HepG2 (cell line): ENCODE results near the gene KCNK5. TPM values are rescaled to one million over a fixed set of nuclear protein-coding genes. Genes with fewer than 3 reads are reported as not detected.
A peak's percentile ranks its signal among the peaks of the same experiment; 100 is the strongest.

Experiments used
- ATAC-seq: fragments of 200-7000 bp; cut with Tn5 transposase; 3 replicates; pipeline ENCODE4 v1.9.1; 2020; ENCODE audit warnings: mild to moderate bottlenecking, moderate library complexity
- Bru-seq: library from RNA; stranded (reverse); fragments of 400-500 nt; gene quantifications from one replicate; lab custom pipeline; 2021; lab: Mats Ljungman, UMichigan
- BruChase-seq, 2 experiments: library from RNA; stranded (reverse); fragments of 400-500 nt; gene quantifications; one replicate each; lab custom pipeline; 2021; lab: Mats Ljungman, UMichigan
- BruUV-seq: library from RNA; stranded (reverse); fragments of 400-500 nt; replicated peaks from 2 replicates; lab custom pipeline; 2021; lab: Mats Ljungman, UMichigan
- CTCF ChIA-PET: fragments of 300-600 bp; formaldehyde crosslinking; extraction: SDS; loops from one replicate; lab custom pipeline; 2021; ENCODE audit warnings: low total read pairs, inconsistent platforms, low intra/inter-chr PET ratio; lab: Yijun Ruan, JAX
- POLR2A ChIA-PET: fragments of 350-600 bp; sonication (Branson Sonifier 250); formaldehyde crosslinking; loops from one replicate; lab custom pipeline; 2020; ENCODE audit warnings: antibody characterized with exemption, inconsistent platforms; lab: Yijun Ruan, JAX
- DNase-seq: peaks from one replicate; pipeline ENCODE4 v3.0.0-alpha.2; 2015; ENCODE audit warnings: low spot score
- FAIRE-seq: peaks from 3 replicates; lab custom pipeline; 2011; peaks lifted over from hg19 to GRCh38; lab: Jason Lieb, UNC
- H2AFZ ChIP-seq: one replicate; pipeline ENCODE4 v1.6.1; 2011; ENCODE audit warnings: low read length, inconsistent platforms
- H3K27ac ChIP-seq: fragments of 300-600 bp; 3 replicates; pipeline ENCODE4 v1.8.0; 2011; ENCODE audit warnings: mixed run types, mild to moderate bottlenecking, mixed read lengths, low read length, inconsistent platforms; ENCODE audit not compliant: insufficient read depth; ENCODE audit errors: extremely low read length
- H3K27me3 ChIP-seq, 2 experiments: fragments of 200-600 bp in 1 of 2; 2 replicates in 1 of 2; 3 replicates in 1 of 2; pipeline versions ENCODE4 v1.6.0 to v1.8.0; 2011; ENCODE audit warnings: low read length in 2 of 2, mild to moderate bottlenecking in 2 of 2, moderate library complexity in 2 of 2, inconsistent platforms in 1 of 2; ENCODE audit not compliant: insufficient read depth in 2 of 2, control insufficient read depth in 1 of 2
- H3K36me3 ChIP-seq, 2 experiments: fragments of 200-600 bp in 1 of 2; replicated peaks in 1 of 2; 2 replicates in 1 of 2; 3 replicates in 1 of 2; pipeline versions ENCODE4 v1.5.1 to v1.8.0; 2011; ENCODE audit warnings: low read length in 2 of 2, inconsistent platforms in 1 of 2; ENCODE audit not compliant: insufficient read depth in 2 of 2, control insufficient read depth in 1 of 2
- H3K4me1 ChIP-seq: 2 replicates; pipeline ENCODE4 v1.5.1; 2012; ENCODE audit warnings: low read length, inconsistent platforms; ENCODE audit not compliant: insufficient read depth
- H3K4me2 ChIP-seq: 2 replicates; pipeline ENCODE4 v1.6.0; 2011; ENCODE audit warnings: low read depth, low read length, inconsistent platforms
- H3K4me3 ChIP-seq, 3 experiments: fragments of 200-600 bp in 1 of 3; sonication (generic), shearing (Covaris generic) in 1 of 3; replicated peaks in 1 of 3; 2 replicates each; pipeline ENCODE4 v1.5.1; 2011 to 2016; ENCODE audit warnings: low read length in 3 of 3, inconsistent platforms in 2 of 3, low read depth in 2 of 3, mild to moderate bottlenecking in 2 of 3, control low read depth in 1 of 3, mixed read lengths in 1 of 3; ENCODE audit not compliant: insufficient read depth in 1 of 3
- H3K79me2 ChIP-seq: one replicate; pipeline ENCODE4 v1.6.1; 2011; ENCODE audit warnings: low read length, inconsistent platforms; ENCODE audit not compliant: insufficient read depth
- H3K9ac ChIP-seq: 2 replicates; pipeline ENCODE4 v1.6.0; 2011; ENCODE audit warnings: mild to moderate bottlenecking, low read depth, low read length, inconsistent platforms; ENCODE audit not compliant: insufficient read depth
- H3K9me3 ChIP-seq: 2 replicates; pipeline ENCODE4 v1.5.1; 2012; ENCODE audit warnings: mild to moderate bottlenecking, low read length
- H4K20me1 ChIP-seq: 2 replicates; pipeline ENCODE4 v1.6.0; 2011; ENCODE audit warnings: inconsistent platforms, mild to moderate bottlenecking, low read length, moderate library complexity; ENCODE audit not compliant: insufficient read depth
- NFATC3 ChIP-seq: sonication (generic); formaldehyde crosslinking; IDR thresholded peaks from 2 replicates; pipeline ENCODE4 v1.5.1; 2020; ENCODE audit warnings: mild to moderate bottlenecking, missing genetic modification reagents
- POLR2G ChIP-seq: fragments of 200-400 bp; formaldehyde crosslinking; IDR thresholded peaks from 2 replicates; pipeline ENCODE4 v1.6.1; 2018; ENCODE audit warnings: mild to moderate bottlenecking, low read depth, low read length, moderate library complexity
- RBM39 ChIP-seq: fragments of 200-400 bp; formaldehyde crosslinking; IDR thresholded peaks from one replicate; pipeline ENCODE4 v1.6.1; 2018; ENCODE audit warnings: antibody characterized with exemption, mild to moderate bottlenecking, low read depth, low read length; ENCODE audit not compliant: poor library complexity, severe bottlenecking
- TBP ChIP-seq: sonication (generic); formaldehyde crosslinking; IDR thresholded peaks from 2 replicates; pipeline ENCODE4 v1.5.0; 2020; ENCODE audit warnings: missing genetic modification reagents
- ZBTB1 ChIP-seq: sonication (generic); formaldehyde crosslinking; IDR thresholded peaks from 2 replicates; pipeline ENCODE4 v1.4.0; 2020; ENCODE audit warnings: missing genetic modification reagents, borderline replicate concordance
- ZNF205 ChIP-seq: IDR thresholded peaks from 2 replicates; pipeline ENCODE4 v1.6.1; 2018; ENCODE audit warnings: missing biosample characterization, missing genetic modification reagents
- whole genome bisulfite sequencing: methylation state at CpG from one replicate; pipeline ENCODE4 v1.1.6; 2017; ENCODE audit warnings: low lambda C conversion rate; 5-methylcytosine and 5-hydroxymethylcytosine counted together
- in situ Hi-C: cut with HindIII; loops from 2 replicates; pipeline ENCODE4 v1.10.0; 2017; ENCODE audit warnings: low pct_unique_long_range_greater_than_20kb; ENCODE audit not compliant: extremely low pct_ligation_motif_present
- intact Hi-C: fragments of 100-400 bp; cut with micrococcal nuclease; formaldehyde crosslinking; loops from one replicate; pipeline ENCODE4 v1.10.0; 2022; ENCODE audit not compliant: unreplicated experiment
- long read RNA-seq, 2 experiments: library from RNA in 1 of 2; library from polyadenylated mRNA in 1 of 2; stranded (forward) in 1 of 2; unstranded in 1 of 2; transcript quantifications; one replicate each; pipeline ENCODE4 v2.0.0, GENCODE V29; 2019 to 2022
- polyA minus RNA-seq, 3 experiments: library from RNA; depleted of rRNA, polyadenylated mRNA; stranded (reverse); fragments of >200 nt; gene quantifications; 2 replicates each; pipeline ENCODE4 v1.2.3, GENCODE V29; 2011; ENCODE audit warnings: low replicate concordance in 1 of 3
- polyA plus RNA-seq, 8 experiments: library from polyadenylated mRNA; depleted of rRNA in 3 of 8; stranded (reverse) in 7 of 8; unstranded in 1 of 8; fragments of >200 nt; fragmentation: Illumina TruSeq in 4 of 8; extraction: Trizol in 4 of 8; gene quantifications; 2 replicates each; pipeline versions ENCODE4 v1.2.1 to v1.2.3, GENCODE V29; 2011 to 2016; ENCODE audit warnings: low read depth in 4 of 8, missing spikeins in 1 of 8, mixed read lengths in 1 of 8; ENCODE audit not compliant: insufficient read depth in 1 of 8
- total RNA-seq, 5 experiments: library from RNA; depleted of rRNA; stranded (reverse); fragments of >200 nt; fragmentation: Illumina TruSeq; extraction: Trizol; gene quantifications; 2 replicates each; pipeline ENCODE4 v1.2.3, GENCODE V29; 2016; ENCODE audit warnings: low read depth in 1 of 5
- TF ChIP-seq, protein P1 (sequence below): IDR thresholded peaks from 2 replicates; pipeline ENCODE4 v1.6.1; 2016; ENCODE audit warnings: missing compliant biosample characterization, missing genetic modification reagents, borderline replicate concordance

Gene KCNK5, protein sequence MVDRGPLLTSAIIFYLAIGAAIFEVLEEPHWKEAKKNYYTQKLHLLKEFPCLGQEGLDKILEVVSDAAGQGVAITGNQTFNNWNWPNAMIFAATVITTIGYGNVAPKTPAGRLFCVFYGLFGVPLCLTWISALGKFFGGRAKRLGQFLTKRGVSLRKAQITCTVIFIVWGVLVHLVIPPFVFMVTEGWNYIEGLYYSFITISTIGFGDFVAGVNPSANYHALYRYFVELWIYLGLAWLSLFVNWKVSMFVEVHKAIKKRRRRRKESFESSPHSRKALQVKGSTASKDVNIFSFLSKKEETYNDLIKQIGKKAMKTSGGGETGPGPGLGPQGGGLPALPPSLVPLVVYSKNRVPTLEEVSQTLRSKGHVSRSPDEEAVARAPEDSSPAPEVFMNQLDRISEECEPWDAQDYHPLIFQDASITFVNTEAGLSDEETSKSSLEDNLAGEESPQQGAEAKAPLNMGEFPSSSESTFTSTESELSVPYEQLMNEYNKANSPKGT
- total RNA-seq (2016; rRNA removed; fragmentation: Illumina TruSeq; extraction: Trizol) (0.04 TPM in 1 of 2 replicates, not detected in the other), polyA plus RNA-seq (2011; rRNA removed) (0.03 TPM in 1 of 2 replicates, not detected in the other), polyA minus RNA-seq (2011; rRNA and poly(A)+ RNA removed; ENCODE audit: low replicate concordance) (9.6 TPM in 1 of 2 replicates, not detected in the other), Bru-seq, nascent RNA (percentile 15 among the genes with signal in this experiment), BruChase-seq, experiment 1, labeled RNA remaining after a 6-hour chase (percentile 22 among the genes with signal in this experiment), BruChase-seq, experiment 2, labeled RNA remaining after a 2-hour chase (percentile 18 among the genes with signal in this experiment)
- not detected in 2 replicates for total RNA-seq (2016; cell fraction: cytosol; rRNA removed; fragmentation: Illumina TruSeq; extraction: Trizol; ENCODE audit: low read depth)
- total RNA-seq (2016; cell fraction: insoluble cytoplasmic fraction; rRNA removed; fragmentation: Illumina TruSeq; extraction: Trizol) = 0.04 TPM in 1 of 2 replicates, not detected in the other
- not detected in 2 replicates for total RNA-seq (2016; cell fraction: membrane; rRNA removed; fragmentation: Illumina TruSeq; extraction: Trizol)
- total RNA-seq (2016; cell fraction: nucleus; rRNA removed; fragmentation: Illumina TruSeq; extraction: Trizol) = not detected in 2 replicates
- 0.01 TPM in 1 of 2 replicates, not detected in the other for polyA plus RNA-seq (2011; cell fraction: cytosol; rRNA removed)
- polyA plus RNA-seq (2011; cell fraction: nucleus; rRNA removed) = not detected in 2 replicates
- not detected in 2 replicates for polyA plus RNA-seq (2012)
- polyA plus RNA-seq (2016; cell fraction: cytosol; fragmentation: Illumina TruSeq; extraction: Trizol; ENCODE audit: low read depth) = not detected in 2 replicates
- not detected in 2 replicates for polyA plus RNA-seq (2016; cell fraction: insoluble cytoplasmic fraction; fragmentation: Illumina TruSeq; extraction: Trizol; ENCODE audit: low read depth)
- not detected in 2 replicates for polyA plus RNA-seq (2016; cell fraction: membrane; fragmentation: Illumina TruSeq; extraction: Trizol; ENCODE audit: low read depth)
- polyA plus RNA-seq (2016; cell fraction: nucleus; fragmentation: Illumina TruSeq; extraction: Trizol; ENCODE audit: insufficient read depth, low read depth) = not detected in 2 replicates
- not detected in 2 replicates for polyA minus RNA-seq (2011; cell fraction: cytosol; rRNA and poly(A)+ RNA removed)
- not detected in 2 replicates for polyA minus RNA-seq (2011; cell fraction: nucleus; rRNA and poly(A)+ RNA removed)
- long read RNA-seq, experiment 1 = 0 reads
- long read RNA-seq, experiment 2, partial matches to known transcripts = 0 of 1 reads
- long read RNA-seq, experiment 2, other reads (novel, unspliced or antisense) = 0 of 1 reads

DNA sequence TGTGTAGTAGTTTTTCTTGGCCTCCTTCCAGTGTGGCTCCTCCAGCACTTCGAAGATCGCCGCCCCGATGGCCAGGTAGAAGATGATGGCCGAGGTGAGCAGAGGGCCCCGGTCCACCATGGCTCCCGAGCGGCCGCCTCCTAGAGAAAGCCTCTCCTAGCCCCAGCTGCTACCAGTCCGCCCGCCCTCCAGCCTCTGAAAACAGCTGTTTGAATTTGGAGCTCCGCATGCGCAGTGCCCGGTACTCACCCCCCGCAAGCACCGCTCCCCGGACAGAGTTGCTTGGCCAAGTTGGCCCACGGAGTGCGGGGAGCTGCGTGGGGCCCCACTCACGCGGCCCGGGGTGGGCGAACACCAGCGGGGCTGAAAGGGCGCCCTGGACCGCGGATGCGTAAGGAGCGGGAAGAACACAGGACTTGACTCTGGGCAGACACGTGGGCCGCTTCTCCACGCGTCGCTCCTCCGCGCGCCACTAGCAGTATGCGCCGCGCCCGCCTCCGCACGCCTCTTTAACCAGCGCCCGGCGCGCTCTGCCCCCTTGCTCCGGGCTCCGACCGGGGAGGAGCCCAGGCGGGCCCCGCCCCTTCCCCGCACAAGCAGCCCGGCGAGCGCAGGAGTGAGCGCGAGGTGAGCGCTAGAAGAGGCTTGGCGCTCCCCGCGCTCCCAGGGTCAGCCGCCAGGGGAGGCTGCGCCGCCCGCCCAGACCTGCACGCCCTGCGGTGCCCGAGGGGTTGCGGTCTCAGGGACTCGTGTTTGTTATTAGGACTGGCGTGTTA, at the start of gene KCNK5:
Gene KCNK5, minus strand, starts transcription at position 484 of the 776 bp plus-strand sequence. Its CDS starts 364 bp downstream, at position 120.
- BruUV-seq = no TSS peak
- Histone ChIP-seq H3K4me3 (peak within 1 kb of the TSS in 1 of 3 experiments; percentile 40; a peak in 1 of 6 replicates), H3K36me3 (no peaks in the 10 kb centered on the region), H3K27me3 (peaks cover 0 to 23% of the 10 kb centered on the region in 2 experiments; a peak in 4 of 5 replicates), H3K9me3 (no peaks in the 10 kb centered on the region), H3K4me1 (peaks cover 7% of the 10 kb centered on the region), H3K79me2 (no peaks in the 10 kb centered on the region), H3K9ac (no peak within 1 kb of the TSS), H2AFZ (no peak within 1 kb of the TSS), H3K27ac (no peak within 1 kb of the TSS), H4K20me1 (no peaks in the 10 kb centered on the region), H3K4me2 (peak within 1 kb of the TSS; percentile 41)
- in situ Hi-C loops (no loop called here), intact Hi-C loops (no loop called here)
- 26% methylated on average over 33 of the region's 73 CpGs for WGBS
- FAIRE-seq = no peak
- CTCF ChIA-PET = no interaction called here
- ATAC-seq = peak; percentile 91
- POLR2A ChIA-PET = no interaction called here
- DNase-seq = peak; percentile 13
- TF ChIP-seq RBM39 (peak; percentile 37), TBP (CRISPR knock-in tag) (no peak), NFATC3 (CRISPR knock-in tag) (no peak), ZNF205 (CRISPR knock-in tag) (peak; percentile 60; the same call in 1 of the 2 replicates), ZBTB1 (CRISPR knock-in tag) (no peak), POLR2G (0 out of 2 replicates have a peak, but pooled peaks have one; percentile 39)
- TF ChIP-seq, protein P1, sequence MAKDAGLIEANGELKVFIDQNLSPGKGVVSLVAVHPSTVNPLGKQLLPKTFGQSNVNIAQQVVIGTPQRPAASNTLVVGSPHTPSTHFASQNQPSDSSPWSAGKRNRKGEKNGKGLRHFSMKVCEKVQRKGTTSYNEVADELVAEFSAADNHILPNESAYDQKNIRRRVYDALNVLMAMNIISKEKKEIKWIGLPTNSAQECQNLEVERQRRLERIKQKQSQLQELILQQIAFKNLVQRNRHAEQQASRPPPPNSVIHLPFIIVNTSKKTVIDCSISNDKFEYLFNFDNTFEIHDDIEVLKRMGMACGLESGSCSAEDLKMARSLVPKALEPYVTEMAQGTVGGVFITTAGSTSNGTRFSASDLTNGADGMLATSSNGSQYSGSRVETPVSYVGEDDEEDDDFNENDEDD (CRISPR knock-in tag) = peak; percentile 52; the same call in 1 of the 2 replicates
